ENCODE data around the gene THBD.

Gene THBD

GRCh38 chr20:23034721-23035671 lies 14.5 kb downstream of the THBD start, which contains the start of gene SSTR4:
TSS of gene SSTR4 (plus strand) at chr20:23035312. CDS start at chr20:23035484, 172 bp downstream.
- in situ Hi-C loops (cut with MboI; ENCODE audit: low sequenced_read_pairs, unreplicated experiment) = no loop called here
- DNase-seq (ENCODE audit: low spot score) = no peak
- TF ChIP-seq, protein P1, sequence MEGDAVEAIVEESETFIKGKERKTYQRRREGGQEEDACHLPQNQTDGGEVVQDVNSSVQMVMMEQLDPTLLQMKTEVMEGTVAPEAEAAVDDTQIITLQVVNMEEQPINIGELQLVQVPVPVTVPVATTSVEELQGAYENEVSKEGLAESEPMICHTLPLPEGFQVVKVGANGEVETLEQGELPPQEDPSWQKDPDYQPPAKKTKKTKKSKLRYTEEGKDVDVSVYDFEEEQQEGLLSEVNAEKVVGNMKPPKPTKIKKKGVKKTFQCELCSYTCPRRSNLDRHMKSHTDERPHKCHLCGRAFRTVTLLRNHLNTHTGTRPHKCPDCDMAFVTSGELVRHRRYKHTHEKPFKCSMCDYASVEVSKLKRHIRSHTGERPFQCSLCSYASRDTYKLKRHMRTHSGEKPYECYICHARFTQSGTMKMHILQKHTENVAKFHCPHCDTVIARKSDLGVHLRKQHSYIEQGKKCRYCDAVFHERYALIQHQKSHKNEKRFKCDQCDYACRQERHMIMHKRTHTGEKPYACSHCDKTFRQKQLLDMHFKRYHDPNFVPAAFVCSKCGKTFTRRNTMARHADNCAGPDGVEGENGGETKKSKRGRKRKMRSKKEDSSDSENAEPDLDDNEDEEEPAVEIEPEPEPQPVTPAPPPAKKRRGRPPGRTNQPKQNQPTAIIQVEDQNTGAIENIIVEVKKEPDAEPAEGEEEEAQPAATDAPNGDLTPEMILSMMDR (IDR thresholded peaks at IDR 0.05; ENCODE audit: borderline replicate concordance, control extremely low read depth, extremely low read depth, insufficient read depth, missing control alignments) = no peak

DNA sequence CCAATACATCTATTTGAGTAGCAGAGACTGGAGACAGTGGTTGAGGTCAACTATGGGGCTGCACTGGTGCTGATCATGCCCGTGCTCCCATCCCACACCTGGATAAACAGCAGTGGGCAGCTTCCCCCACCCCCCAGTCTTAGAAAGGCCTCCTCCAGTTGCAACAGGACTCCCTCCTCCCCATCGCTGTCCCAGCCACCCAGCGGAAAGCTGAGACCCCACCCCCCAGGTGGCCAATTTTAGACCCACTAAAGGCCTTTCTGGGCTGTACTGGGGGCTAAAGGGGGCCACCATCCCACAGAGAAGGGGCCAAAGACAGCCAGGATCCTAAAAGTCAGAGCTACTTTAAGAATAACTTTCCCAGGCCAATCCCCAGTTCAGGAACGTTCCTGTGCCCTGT lies 15.6 kb downstream of the THBD start:
- in situ Hi-C loops (cut with MboI; ENCODE audit: low sequenced_read_pairs, unreplicated experiment) = no loop called here
- DNase-seq (ENCODE audit: low spot score) = no peak
- TF ChIP-seq, protein P1 (IDR thresholded peaks at IDR 0.05; ENCODE audit: borderline replicate concordance, control extremely low read depth, extremely low read depth, insufficient read depth, missing control alignments) = no peak

GRCh38 chr20:23032750-23033078 lies 16.8 kb downstream of the THBD start:
- DNase-seq (ENCODE audit: low spot score) = no peak
- in situ Hi-C loops (cut with MboI; ENCODE audit: low sequenced_read_pairs, unreplicated experiment) = no loop called here
- TF ChIP-seq, protein P1 (IDR thresholded peaks at IDR 0.05; ENCODE audit: borderline replicate concordance, control extremely low read depth, extremely low read depth, insufficient read depth, missing control alignments) = no peak

DNA sequence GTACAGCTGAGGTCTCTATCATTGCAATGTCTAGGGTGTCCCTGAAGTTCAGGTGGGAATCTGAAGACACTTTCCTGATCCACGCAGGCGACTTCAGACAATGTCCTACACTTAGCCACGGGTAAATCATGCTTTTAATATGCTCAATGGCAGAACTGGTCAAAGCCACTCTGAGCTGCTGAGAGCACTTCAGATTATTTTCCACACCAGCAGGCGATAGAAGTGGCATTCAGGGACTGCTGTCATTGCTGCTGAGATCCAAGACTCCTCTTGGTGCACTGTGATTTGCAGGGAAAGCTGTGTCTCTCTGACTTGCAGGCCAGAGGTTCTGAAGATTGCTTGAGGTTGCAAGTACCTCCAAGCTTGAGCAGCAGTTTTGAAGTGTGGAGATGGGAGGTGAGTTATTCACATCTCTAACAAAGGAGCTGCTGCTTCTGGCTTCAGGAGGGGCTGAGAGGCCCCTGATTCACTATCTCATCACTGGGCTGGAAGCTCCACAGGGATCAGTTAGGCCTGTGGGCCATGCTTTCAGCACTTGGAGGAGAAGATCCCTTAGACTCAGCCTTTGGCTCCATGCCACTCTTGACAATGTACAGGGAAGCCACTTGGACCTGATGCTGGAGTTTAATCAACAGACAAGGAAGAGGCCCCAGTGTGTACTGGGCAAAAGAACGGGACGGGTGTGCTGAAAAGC lies 17.3 kb downstream of the THBD start:
- TF ChIP-seq, protein P1 (IDR thresholded peaks at IDR 0.05; ENCODE audit: borderline replicate concordance, control extremely low read depth, extremely low read depth, insufficient read depth, missing control alignments) = no peak
- no peak for DNase-seq (ENCODE audit: low spot score)
- in situ Hi-C loops (cut with MboI; ENCODE audit: low sequenced_read_pairs, unreplicated experiment) = no loop called here

DNA sequence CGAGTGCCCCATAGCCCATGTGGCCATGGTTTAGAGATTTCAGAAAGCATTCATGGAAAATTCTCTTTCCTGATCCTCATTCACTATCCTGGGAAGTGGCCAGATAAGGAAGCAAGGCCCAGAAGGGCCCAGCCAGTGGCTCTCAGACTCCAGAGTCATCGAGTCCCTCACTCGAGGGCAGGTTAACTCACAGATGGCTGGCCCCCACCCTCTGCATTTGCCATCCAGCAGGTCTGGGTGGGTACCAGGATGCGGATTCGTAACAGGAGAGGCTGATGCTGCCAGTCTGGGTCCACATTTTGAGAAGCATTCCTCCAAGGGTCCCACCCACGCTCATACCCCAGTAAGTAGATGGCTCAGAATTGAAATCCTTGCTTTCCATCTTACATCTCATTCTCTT lies 18.1 kb downstream of the THBD start:
- TF ChIP-seq, protein P1 (IDR thresholded peaks at IDR 0.05; ENCODE audit: borderline replicate concordance, control extremely low read depth, extremely low read depth, insufficient read depth, missing control alignments) = no peak
- no peak for DNase-seq (ENCODE audit: low spot score)
- in situ Hi-C loops (cut with MboI; ENCODE audit: low sequenced_read_pairs, unreplicated experiment) = no loop called here

- in situ Hi-C loops (cut with MboI; ENCODE audit: low sequenced_read_pairs, unreplicated experiment) = no loop called here
- DNase-seq (ENCODE audit: low spot score) = no peak
- TF ChIP-seq, protein P1 (IDR thresholded peaks at IDR 0.05; ENCODE audit: borderline replicate concordance, control extremely low read depth, extremely low read depth, insufficient read depth, missing control alignments) = no peak
These were observed 20.1 kb downstream of the THBD start for GRCh38 chr20:23029324-23029723.

Measured in GM13976 (cell line).